HL-60/S4 treated with phorbol 12-myristate 13-acetate at 8.2 ng/mL for 4 days and 3 days (cell line): ENCODE results near the gene KYNU.
"Not testable (repeated sequence)": the region's sequence is repeated elsewhere in the genome, so short reads cannot be mapped to it uniquely, and the experiment has no call there.

ENCODE experiments used
- in situ Hi-C: fragments of 300-500 bp; cut with MboI; formaldehyde crosslinking; loops from 2 replicates; pipeline ENCODE4 v1.15.0; 2022; ENCODE audit warnings: low sequenced_read_pairs

The KYNU gene

GRCh38 chr2:142914507-142915313 is 37.2 kb downstream of the KYNU start:
- in situ Hi-C loops = no loop called here

GRCh38 chr2:142915502-142915901 is 38.0 kb downstream of the KYNU start:
- in situ Hi-C loops = no loop called here

- in situ Hi-C loops = no loop called here
Measured at GRCh38 chr2:142918624-142919023, 41.2 kb downstream of the KYNU start.

GRCh38 chr2:142920571-142920970 is 43.1 kb downstream of the KYNU start:
- in situ Hi-C loops = no loop called here

GRCh38 chr2:142926445-142926844 is 49.0 kb downstream of the KYNU start:
- in situ Hi-C loops = no loop called here

GRCh38 chr2:142930835-142931398 is 53.5 kb downstream of the KYNU start:
- in situ Hi-C loops = no loop called here

- in situ Hi-C loops = no loop called here
Measured at GRCh38 chr2:142933916-142934315, 56.5 kb downstream of the KYNU start.

- in situ Hi-C loops = no loop called here
Measured at GRCh38 chr2:142935563-142936089, 58.2 kb downstream of the KYNU start.

GRCh38 chr2:142936629-142937028 is 59.2 kb downstream of the KYNU start:
- in situ Hi-C loops = no loop called here

GRCh38 chr2:142937347-142937746 is 59.9 kb downstream of the KYNU start:
- in situ Hi-C loops = no loop called here

GRCh38 chr2:142938240-142938639 is 60.8 kb downstream of the KYNU start:
- in situ Hi-C loops = no loop called here

- in situ Hi-C loops = no loop called here
Measured at GRCh38 chr2:142940606-142941223, 63.3 kb downstream of the KYNU start.

GRCh38 chr2:142942690-142943089 is 65.2 kb downstream of the KYNU start:
- in situ Hi-C loops = no loop called here

GRCh38 chr2:142944264-142944663 is 66.8 kb downstream of the KYNU start:
- in situ Hi-C loops = no loop called here

GRCh38 chr2:142944721-142945120 is 67.3 kb downstream of the KYNU start:
- in situ Hi-C loops = no loop called here

- in situ Hi-C loops = no loop called here
Measured at GRCh38 chr2:142946941-142947340, 69.5 kb downstream of the KYNU start.

- in situ Hi-C loops = not testable (repeated sequence)
Measured at GRCh38 chr2:142948723-142949122, 71.3 kb downstream of the KYNU start.

- in situ Hi-C loops = not testable (repeated sequence)
Measured at GRCh38 chr2:142950323-142950722, 72.9 kb downstream of the KYNU start.

GRCh38 chr2:142951190-142952007 is 73.9 kb downstream of the KYNU start:
- in situ Hi-C loops = no loop called here

- in situ Hi-C loops = no loop called here
Measured at GRCh38 chr2:142952018-142952417, 74.6 kb downstream of the KYNU start.
